Measurements from ENCODE around the gene GTF2I.

DNA sequence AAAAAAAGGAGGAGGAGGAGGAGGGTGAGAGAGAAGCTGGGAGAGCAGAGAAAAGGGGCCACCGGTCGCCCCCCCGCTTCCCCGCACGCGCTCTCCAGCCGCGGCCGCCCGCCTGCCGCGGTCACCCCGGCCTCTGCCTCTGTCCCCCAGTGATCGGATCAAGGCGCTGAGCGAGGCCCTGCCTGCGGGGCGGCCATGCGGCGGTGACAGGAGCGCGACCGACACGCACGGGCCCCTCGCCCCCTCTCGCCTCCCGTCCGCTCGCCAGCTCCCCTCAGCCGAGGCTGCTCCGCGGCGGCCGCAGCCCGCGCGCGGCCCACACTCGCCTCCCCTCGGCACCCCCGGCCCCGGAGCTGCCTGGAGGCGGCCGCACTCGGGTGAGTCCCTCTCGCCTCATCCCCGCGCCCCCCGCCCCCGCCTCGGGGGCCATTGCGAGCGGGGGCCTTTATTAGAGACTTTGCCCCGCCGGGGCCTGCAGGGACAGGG lies at the start of gene GTF2I:
- no peak for TF ChIP-seq EZH2 (IDR thresholded peaks at IDR 0.05; ENCODE audit: borderline replicate concordance, low read length)
- TF ChIP-seq, protein P1, sequence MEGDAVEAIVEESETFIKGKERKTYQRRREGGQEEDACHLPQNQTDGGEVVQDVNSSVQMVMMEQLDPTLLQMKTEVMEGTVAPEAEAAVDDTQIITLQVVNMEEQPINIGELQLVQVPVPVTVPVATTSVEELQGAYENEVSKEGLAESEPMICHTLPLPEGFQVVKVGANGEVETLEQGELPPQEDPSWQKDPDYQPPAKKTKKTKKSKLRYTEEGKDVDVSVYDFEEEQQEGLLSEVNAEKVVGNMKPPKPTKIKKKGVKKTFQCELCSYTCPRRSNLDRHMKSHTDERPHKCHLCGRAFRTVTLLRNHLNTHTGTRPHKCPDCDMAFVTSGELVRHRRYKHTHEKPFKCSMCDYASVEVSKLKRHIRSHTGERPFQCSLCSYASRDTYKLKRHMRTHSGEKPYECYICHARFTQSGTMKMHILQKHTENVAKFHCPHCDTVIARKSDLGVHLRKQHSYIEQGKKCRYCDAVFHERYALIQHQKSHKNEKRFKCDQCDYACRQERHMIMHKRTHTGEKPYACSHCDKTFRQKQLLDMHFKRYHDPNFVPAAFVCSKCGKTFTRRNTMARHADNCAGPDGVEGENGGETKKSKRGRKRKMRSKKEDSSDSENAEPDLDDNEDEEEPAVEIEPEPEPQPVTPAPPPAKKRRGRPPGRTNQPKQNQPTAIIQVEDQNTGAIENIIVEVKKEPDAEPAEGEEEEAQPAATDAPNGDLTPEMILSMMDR (conservative IDR thresholded peaks at IDR 0.05 in 1 of 2, IDR thresholded peaks at IDR 0.05 in 1 of 2; ENCODE audit: extremely low read depth in 1 of 2, insufficient read depth in 1 of 2, low read depth in 1 of 2, low read length in 2 of 2), result no peak
